Natural killer cell (primary cell): ENCODE data around the gene DENND2A. TPM values are rescaled to one million over a fixed set of nuclear protein-coding genes. Genes with fewer than 3 reads are reported as not detected.
A peak's percentile ranks its signal among the peaks of the same experiment; 100 is the strongest.

ENCODE experiments used
- ATAC-seq, 3 donors: fragments of 150-1000 bp in 2 of 3; fragments of 200-7000 bp in 1 of 3; cut with Tn5 transposase; 1 replicate in 1 of 3; 2 replicates in 2 of 3; pipeline ENCODE4 v1.10.0; 2021; ENCODE audit warnings: mild to moderate bottlenecking in 2 of 3, moderate library complexity in 2 of 3
- DNase-seq, 2 donors: peaks; one replicate each; pipeline versions ENCODE4 v3.0.0 to v3.0.0-alpha.2; 2013 to 2021; ENCODE audit warnings: mixed read lengths in 1 of 2
- H3K27ac ChIP-seq: one replicate; pipeline ENCODE4 v1.5.1; 2013; ENCODE audit warnings: mild to moderate bottlenecking, low read length
- H3K27me3 ChIP-seq: one replicate; pipeline ENCODE4 v1.6.1; 2013; ENCODE audit warnings: low read length; ENCODE audit not compliant: control insufficient read depth, insufficient read depth
- H3K36me3 ChIP-seq: one replicate; pipeline ENCODE4 v1.6.1; 2013; ENCODE audit warnings: low read length; ENCODE audit not compliant: control insufficient read depth, insufficient read depth
- H3K4me1 ChIP-seq: one replicate; pipeline ENCODE4 v1.6.1; 2013; ENCODE audit warnings: low read length; ENCODE audit not compliant: control insufficient read depth, insufficient read depth
- H3K4me3 ChIP-seq: one replicate; pipeline ENCODE4 v1.5.1; 2013; ENCODE audit warnings: low read length
- H3K9me3 ChIP-seq: one replicate; pipeline ENCODE4 v1.6.1; 2013; ENCODE audit warnings: low read length; ENCODE audit not compliant: control insufficient read depth, insufficient read depth
- H3K27ac Mint-ChIP-seq, 2 donors: one replicate each; pipeline ENCODE4 v1.8.0; 2022; ENCODE audit warnings: mild to moderate bottlenecking in 2 of 2, mixed read lengths in 2 of 2, moderate library complexity in 1 of 2
- H3K27me3 Mint-ChIP-seq, 2 donors: one replicate each; pipeline ENCODE4 v1.8.0; 2022; ENCODE audit warnings: low read depth in 2 of 2, mixed read lengths in 2 of 2
- H3K36me3 Mint-ChIP-seq: one replicate; pipeline ENCODE4 v1.8.0; 2022; ENCODE audit warnings: mixed read lengths
- H3K4me1 Mint-ChIP-seq, 2 donors: one replicate each; pipeline ENCODE4 v1.8.0; 2022; ENCODE audit warnings: mixed read lengths in 2 of 2
- H3K4me3 Mint-ChIP-seq: one replicate; pipeline ENCODE4 v1.8.0; 2022; ENCODE audit warnings: mild to moderate bottlenecking, moderate library complexity, mixed read lengths
- H3K9me3 Mint-ChIP-seq, 2 donors: one replicate each; pipeline ENCODE4 v1.8.0; 2022; ENCODE audit warnings: mixed read lengths in 2 of 2
- CTCF ChIP-seq: fragments of 200-600 bp; IDR thresholded peaks from one replicate; pipeline ENCODE4 v1.8.0; 2022; ENCODE audit warnings: antibody characterized with exemption
- WGBS: methylation state at CpG from one replicate; pipeline ENCODE4 v1.1.7; 2013; ENCODE audit warnings: missing lambda C conversion rate; ENCODE audit not compliant: insufficient coverage; 5-methylcytosine and 5-hydroxymethylcytosine counted together
- intact Hi-C: fragments of 100-400 bp; cut with micrococcal nuclease; formaldehyde crosslinking; loops from one replicate; pipeline ENCODE4 v1.14.2; 2022
- total RNA-seq, 4 donors: library from RNA; stranded (reverse); fragments of 120-200 nt in 1 of 4; gene quantifications; one replicate each; pipeline versions ENCODE4 v1.2.3 to v1.2.4, GENCODE V29; 2013 to 2022

Gene DENND2A
- total RNA-seq, 3 donors from 2014 or later (not counting 1 experiment from before 2014, with no cell fraction given) = 0.12 TPM; not detected in 2

DNA sequence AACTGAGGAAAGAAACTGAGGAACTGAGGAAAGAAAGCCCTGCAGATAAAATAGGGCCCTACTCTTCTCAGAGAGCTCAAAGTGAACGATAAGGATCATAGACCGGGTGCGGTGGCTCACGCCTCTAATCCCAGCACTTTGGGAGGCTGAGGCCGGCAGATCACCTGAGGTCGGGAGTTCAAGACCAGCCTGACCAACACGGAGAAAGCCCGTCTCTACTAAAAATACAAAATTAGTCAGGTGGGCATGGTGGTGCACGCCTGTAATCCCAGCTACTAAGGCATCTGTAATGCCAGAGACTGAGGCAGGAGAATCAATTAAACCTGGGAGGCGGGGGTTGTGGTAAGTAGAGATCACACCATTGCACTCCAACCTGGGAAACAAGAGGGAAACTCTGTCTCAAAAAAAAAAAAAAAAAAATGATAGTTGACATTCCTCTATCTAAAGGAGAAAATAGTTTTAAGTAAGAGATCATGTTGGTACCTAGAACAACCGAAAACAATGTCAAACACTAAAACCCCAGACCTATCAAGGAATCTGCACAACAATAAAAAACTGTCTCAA is 163.8 kb downstream of the DENND2A start:
- DNase-seq (no peak), ATAC-seq (no peak)
- H3K9me3 Mint-ChIP-seq = no peaks in the 10 kb centered on the region
- peaks cover 32 to 35% of the 10 kb centered on the region in 2 donors for H3K4me1 Mint-ChIP-seq
- no peaks in the 10 kb centered on the region for H3K27me3 ChIP-seq
- 80% methylated on average over 10 of the region's 11 CpGs for WGBS
- peaks cover 26% of the 10 kb centered on the region for H3K4me1 ChIP-seq
- no peak for TF ChIP-seq CTCF
- no peaks in the 10 kb centered on the region for H3K9me3 ChIP-seq
- peak overlapping the region; percentile 93 for H3K27ac Mint-ChIP-seq
- H3K27ac ChIP-seq = peak overlapping the region; percentile 63
- H3K27me3 Mint-ChIP-seq = no peaks in the 10 kb centered on the region
- intact Hi-C loops = loop anchor here (5.0 kb wide), 1 partner anchor 446 kb away; the partner anchor contains the start of gene BRAF
- H3K36me3 ChIP-seq = peaks cover 2% of the 10 kb centered on the region
- peak overlapping the region; percentile 7 for H3K4me3 ChIP-seq
- H3K36me3 Mint-ChIP-seq = no peaks in the 10 kb centered on the region
- H3K4me3 Mint-ChIP-seq = peak overlapping the region; percentile 99

DNA sequence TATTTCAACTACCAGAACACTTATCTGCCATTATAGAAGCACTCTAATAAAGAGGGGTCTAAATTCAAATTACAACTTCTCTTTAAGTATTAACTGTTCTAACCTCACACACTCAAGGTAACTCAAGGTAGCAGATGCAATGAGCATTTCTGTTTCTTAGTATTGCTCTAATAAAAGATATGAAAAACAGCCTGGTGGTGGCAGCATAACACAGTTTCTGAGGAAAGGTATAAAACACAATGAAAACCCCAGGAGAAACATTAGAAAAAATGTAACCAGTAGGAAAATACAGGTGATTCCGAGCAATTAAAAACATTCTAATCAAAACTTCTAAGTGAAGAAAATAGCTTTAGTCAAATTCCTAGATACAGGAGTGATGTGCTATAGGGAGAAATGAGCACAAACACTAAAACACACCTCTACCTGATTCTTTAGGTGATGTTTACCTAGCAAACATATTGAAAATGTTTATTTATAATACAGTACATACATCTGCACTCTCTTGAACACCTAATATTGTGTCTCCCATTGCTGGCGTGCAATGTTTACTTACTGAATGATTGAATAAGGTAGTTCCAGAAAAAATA is 164.8 kb downstream of the DENND2A start:
- Mint-ChIP-seq H3K9me3 (no peaks in the 10 kb centered on the region), H3K27me3 (no peaks in the 10 kb centered on the region), H3K4me1 (peaks cover 36 to 39% of the 10 kb centered on the region in 2 donors), H3K4me3 (peak overlapping the region; percentile 85), H3K27ac (peak overlapping the region in 1 of 2 donors; percentile 93), H3K36me3 (no peaks in the 10 kb centered on the region)
- Histone ChIP-seq H3K4me1 (peaks cover 26% of the 10 kb centered on the region), H3K27me3 (no peaks in the 10 kb centered on the region), H3K36me3 (peaks cover 10% of the 10 kb centered on the region), H3K4me3 (no peak overlapping the region), H3K9me3 (no peaks in the 10 kb centered on the region), H3K27ac (no peak overlapping the region)
- no CpG with 5 or more reads among the region's 2 CpGs for WGBS
- intact Hi-C loops = loop anchor here (1.0 to 5.0 kb wide), 3 partner anchors 17 to 446 kb away; partner anchors contain the start of gene BRAF
- no peak for ATAC-seq
- peak; percentile 79 for TF ChIP-seq CTCF
- DNase-seq = peak in 1 of 2 donors; percentile 78

Other genes with a start within 250 kb of the DENND2A start
- 10 to 100 TPM; 19.1 to 26.4 (median 24.5) TPM for gene SLC37A3, start 242.3 kb downstream of the DENND2A start, total RNA-seq
- gene RAB19, start 236.8 kb downstream of the DENND2A start, total RNA-seq = 1 to 10 TPM; 1.9 to 3.3 (median 2.8) TPM
- gene MKRN1, start 161.3 kb downstream of the DENND2A start, total RNA-seq = 100 to 1,000 TPM; 119 to 146 (median 136) TPM
- 10 to 100 TPM; 12.6 to 20.7 (median 15.8) TPM for gene ADCK2, start 32.1 kb upstream of the DENND2A start, total RNA-seq
- gene NDUFB2, start 55.9 kb upstream of the DENND2A start, total RNA-seq = 100 to 1,000 TPM; 152 to 177 (median 177) TPM